HTR-8/SVneo (cell line): ENCODE results near the gene LAMA2.

ENCODE experiments used
- DNase-seq: peaks from one replicate; pipeline ENCODE4 v3.0.0; 2011; ENCODE audit warnings: low spot score, mixed read lengths; ENCODE audit not compliant: insufficient read length
- FAIRE-seq: peaks from 2 replicates; lab custom pipeline; 2011; peaks lifted over from hg19 to GRCh38; lab: Jason Lieb, UNC

The LAMA2 gene

GRCh38 chr6:129111346-129111745 lies 228.4 kb downstream of the LAMA2 start:
- DNase-seq (no peak), FAIRE-seq (no peak)

GRCh38 chr6:129111853-129112252 lies 228.9 kb downstream of the LAMA2 start:
- DNase-seq (no peak), FAIRE-seq (no peak)

DNA sequence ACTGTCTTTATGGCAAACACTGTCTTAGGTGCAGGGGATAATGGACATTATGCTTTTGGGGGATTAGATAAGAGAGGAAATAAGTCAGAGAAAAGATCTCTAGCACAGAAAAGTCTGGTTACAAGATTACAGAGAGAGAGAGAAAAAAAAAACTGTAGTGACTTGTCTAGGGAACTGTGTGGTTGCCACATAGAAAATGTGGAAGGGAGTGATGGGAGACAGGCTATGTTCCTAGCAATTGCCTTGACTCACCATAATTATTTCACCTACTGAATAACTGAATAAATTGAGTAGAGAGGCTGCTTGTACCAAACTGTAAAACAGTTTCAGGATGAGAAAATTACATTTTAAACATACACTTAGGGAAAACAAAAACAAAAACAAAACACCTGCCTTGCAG lies 229.7 kb downstream of the LAMA2 start:
- DNase-seq (no peak), FAIRE-seq (no peak)

DNA sequence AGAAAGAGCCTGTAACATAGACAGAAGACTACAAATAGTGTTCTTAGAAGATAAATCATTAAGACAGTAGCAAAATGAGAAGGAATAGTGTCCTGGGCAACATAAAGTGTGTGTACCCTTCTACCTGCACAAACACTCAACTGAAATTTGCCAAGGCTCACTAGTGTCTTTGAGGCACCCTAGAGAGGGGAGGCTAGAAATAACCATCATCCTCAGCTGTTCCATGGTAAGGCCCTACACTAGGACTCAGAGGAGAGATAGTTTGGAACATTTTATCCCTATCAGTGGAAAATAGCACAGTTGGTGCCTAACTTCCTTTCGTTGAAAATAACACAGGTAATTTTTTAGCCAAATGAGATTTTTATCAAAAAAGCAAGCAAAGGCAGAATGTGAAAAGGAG lies 230.7 kb downstream of the LAMA2 start:
- DNase-seq, result no peak
- FAIRE-seq, result no peak

DNA sequence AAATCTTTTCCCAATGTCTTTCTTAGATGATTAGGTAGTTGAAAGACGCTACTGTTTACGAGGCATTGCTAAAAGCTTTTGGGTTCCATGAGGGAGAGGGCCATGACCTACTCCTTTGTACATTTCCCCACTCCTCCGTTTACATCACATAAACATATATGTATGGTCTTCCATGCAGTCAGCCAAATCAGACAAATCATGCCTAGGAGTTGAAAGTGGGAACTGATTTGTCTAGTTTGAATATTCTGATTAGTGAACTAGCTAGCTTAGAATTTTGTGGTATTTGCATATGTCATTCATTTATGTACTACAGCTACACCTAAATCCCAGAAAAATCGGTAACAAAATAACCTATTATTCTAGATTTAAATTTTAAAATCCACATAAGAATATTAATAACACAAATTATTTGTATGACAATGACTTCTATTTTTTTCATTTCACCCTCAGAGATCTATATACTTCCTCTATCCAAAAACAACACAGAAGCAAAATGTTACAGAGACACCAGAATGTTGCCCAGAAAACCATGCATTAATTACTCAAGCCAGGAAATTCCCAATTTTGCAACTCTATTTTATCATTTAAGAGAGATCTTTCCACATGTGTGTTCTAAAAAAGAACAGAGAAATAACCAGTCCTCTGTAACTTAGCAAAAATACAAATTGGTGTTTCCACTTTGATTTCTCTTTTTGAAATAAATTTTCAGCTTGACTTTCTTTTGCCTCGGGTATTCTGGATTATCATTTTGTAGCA lies 231.9 kb downstream of the LAMA2 start:
- FAIRE-seq (no peak), DNase-seq (no peak)

DNA sequence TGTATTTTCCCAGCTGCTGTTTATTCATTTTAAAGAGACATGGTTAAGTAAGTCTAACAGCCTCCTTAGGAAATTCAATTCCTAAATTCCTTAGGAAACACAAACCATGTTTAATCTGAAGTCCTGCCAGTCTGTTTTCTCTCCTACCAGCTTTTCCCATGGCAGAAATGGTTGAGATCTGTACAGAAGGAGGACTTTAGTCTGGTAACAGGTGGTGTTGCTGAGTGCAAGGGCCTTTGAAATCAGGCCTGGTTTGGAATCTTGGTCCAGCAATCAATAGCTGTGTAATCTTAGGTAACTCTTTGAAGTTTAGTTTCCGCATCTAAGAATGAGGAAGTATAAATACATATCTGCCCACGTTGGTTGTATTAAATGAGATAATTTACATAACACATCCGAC lies 232.5 kb downstream of the LAMA2 start:
- FAIRE-seq (no peak), DNase-seq (no peak)

GRCh38 chr6:129117355-129117754 lies 234.4 kb downstream of the LAMA2 start:
- no peak for DNase-seq
- no peak for FAIRE-seq

DNA sequence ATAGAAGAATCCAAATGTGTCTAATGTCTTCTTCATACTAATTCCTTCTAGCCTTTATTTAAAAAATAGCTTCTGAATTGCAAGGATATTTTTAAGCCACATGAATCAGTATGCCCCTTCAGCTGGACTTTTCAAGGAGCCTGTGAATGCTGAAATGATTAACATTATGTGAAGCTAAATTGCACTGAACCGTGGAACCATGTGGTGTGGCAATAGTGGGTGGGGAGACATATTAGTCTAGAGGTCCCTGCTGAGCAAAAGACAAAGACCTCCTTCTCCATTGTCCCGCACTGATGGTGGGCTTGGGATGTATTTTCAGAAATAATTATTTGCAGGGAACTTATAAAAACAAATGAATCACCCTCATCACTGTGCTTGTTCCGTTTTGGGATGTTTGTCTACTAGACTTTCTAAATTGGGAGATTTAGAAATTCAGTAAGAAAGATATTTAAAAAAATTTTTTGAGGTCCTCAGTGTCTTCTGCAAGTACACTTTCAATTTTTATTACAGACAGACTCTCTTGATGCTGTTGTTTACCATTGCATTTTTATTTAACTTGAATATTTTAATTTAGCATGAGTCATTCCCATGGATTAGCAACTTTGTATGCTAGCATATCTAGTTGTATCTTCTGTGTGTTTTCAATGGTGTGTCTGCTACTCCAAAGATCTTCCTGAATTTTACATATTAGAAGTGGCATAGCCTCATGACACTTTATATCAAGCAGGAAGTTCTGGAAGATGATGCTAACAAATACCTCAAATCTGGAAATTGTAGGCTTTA lies 238.1 kb downstream of the LAMA2 start:
- no peak for FAIRE-seq
- no peak for DNase-seq

DNA sequence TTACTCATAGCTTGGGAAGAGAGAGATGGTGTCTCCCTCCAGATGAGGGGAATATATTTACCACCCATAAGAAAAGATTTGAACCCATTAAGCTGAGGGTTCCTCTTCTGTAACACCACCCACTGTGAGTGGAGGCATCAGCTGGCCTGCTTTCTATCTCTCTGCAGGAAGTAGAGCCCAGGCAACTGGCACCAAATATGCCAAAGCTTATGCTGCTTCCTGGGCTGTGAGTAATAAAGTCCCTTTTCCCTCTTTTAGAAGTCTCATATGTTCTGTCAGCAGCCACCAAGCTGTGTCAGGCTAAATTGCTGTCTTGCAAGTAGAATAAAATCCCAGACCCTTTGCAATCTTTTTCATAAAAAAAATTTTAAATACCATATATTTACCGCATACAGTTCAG lies 241.4 kb downstream of the LAMA2 start:
- FAIRE-seq (no peak), DNase-seq (no peak)

- no peak for DNase-seq
- FAIRE-seq, result no peak
Measured at GRCh38 chr6:129130106-129130505, 247.2 kb downstream of the LAMA2 start.

- DNase-seq (no peak), FAIRE-seq (no peak)
Measured at GRCh38 chr6:129130959-129131681, 248.2 kb downstream of the LAMA2 start.

DNA sequence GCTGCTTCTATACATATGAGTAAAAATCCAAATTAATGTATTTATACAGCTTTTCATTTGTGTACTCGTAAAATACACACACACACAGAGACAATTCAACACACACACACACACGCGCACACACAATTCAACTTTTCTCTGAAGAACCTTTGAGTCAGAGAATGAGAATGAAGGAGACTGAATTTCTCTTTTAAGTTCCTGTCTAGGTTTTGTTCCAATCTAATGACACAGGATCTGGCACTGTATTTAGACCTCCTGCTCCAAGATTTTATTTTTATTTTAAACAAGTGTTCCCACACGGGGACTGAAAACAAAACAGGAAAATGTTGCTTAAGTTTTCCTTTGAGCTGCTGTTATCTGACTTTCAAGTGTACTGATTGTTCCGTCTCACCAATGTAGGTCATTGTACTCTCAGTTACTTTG lies 250.8 kb downstream of the LAMA2 start:
- FAIRE-seq, result no peak
- no peak for DNase-seq

GRCh38 chr6:129134535-129134934 lies 251.6 kb downstream of the LAMA2 start:
- FAIRE-seq (no peak), DNase-seq (no peak)

DNA sequence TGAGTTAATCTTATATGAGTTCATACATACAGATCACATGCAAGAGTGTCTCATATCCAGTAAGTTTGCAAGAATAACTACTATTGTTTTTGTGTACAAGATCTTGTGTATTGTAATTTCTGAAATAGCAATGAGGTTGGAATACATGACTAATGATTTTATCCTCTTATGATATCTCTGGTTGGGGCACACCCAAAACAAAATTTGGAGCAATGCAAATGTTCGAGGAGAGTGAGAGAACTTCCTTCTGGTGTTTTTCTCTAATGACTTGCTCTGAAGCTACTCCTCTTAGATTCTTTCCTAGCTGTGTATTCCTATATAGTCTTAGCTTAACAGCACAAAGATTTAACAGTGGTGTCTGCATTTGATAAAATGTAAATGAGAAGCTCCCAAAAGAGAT lies 252.5 kb downstream of the LAMA2 start:
- no peak for DNase-seq
- FAIRE-seq, result no peak

- FAIRE-seq, result no peak
- no peak for DNase-seq
Measured at GRCh38 chr6:129136751-129137150, 253.8 kb downstream of the LAMA2 start.

DNA sequence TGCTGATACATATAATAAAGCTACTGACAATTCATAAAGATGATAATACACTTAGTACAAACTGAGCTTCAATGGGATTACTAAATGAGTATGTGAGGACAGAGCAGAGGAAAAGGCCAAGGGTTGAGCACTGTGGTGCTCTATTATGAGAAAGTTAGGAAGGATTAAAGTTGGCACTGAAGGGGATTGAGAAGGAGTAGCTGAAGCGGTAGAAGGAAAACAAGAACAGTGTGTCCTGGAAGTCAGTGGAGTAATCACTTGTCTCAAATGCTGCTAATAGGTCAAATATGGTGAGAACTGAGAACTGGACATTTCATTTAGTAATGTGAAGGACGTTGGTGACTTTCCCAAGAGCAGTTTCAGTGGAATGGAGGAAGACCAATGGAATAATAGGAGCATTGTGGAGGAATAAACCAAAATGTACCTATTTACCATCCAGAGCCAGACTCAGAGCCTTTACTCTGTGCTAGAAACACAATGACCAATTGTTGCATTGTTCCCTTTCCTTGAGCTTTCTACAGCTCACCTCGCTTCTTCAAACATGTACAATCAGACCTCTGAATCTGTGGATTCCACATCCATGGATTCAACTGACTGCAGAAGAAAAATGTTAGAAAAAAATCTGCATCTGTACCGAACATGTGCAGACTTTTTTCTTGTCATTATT lies 255.9 kb downstream of the LAMA2 start:
- FAIRE-seq (no peak), DNase-seq (no peak)

DNA sequence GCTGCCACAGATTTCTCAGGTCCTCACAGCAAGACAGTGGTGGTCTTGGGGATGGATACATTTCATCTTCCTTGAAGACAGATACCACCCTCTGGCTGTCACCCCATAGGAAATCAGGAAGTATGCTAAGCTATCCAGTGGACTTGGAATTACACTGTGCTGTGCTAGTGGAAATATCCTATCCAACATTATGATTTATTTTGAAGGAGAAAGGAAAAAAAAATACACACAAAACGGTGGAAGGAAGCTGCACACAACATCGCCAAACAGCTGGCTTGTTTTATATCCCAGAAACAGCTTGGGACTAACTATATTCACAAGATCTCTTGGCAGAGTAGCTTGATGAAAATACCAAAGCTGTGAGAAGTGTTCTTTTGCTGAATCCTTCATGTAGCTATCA lies 257.6 kb downstream of the LAMA2 start:
- no peak for FAIRE-seq

DNA sequence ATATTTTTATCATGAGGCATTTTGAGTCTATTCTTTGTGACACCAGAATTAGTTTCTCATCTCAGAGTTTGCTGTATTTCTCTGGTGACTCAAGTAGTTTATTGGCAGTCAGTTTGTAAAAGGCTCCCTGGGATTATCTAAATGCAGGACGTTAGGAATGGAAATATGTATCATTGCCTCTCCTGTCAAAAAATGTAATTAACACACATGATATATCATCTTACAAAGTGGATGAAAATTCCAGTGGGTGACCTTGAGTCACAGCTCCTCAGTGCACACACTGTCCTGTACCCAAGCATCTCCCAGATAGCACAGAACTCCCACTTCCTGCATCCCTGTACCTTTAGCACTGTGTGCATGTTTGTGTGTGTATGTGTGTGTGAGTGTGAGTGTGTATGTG lies 258.6 kb downstream of the LAMA2 start:
- no peak for FAIRE-seq
- peak; percentile 3 for DNase-seq

More for the DNA sequence above, 257.6 kb downstream of the LAMA2 start:
- DNase-seq, result no peak

- DNase-seq (no peak), FAIRE-seq (no peak)
Measured at GRCh38 chr6:129146902-129147301, 264.0 kb downstream of the LAMA2 start.

- DNase-seq (no peak), FAIRE-seq (no peak)
Measured at GRCh38 chr6:129150507-129150906, 267.6 kb downstream of the LAMA2 start.
